ENCODE measurements around the gene NTM. TPM values are rescaled to one million over a fixed set of nuclear protein-coding genes. Genes with fewer than 3 reads are reported as not detected.
"Not testable (repeated sequence)": the region's sequence is repeated elsewhere in the genome, so short reads cannot be mapped to it uniquely, and the experiment has no call there.

The NTM gene
- total RNA-seq, 2 donors from 2014 or later, result 0.26 to 3.6 TPM

- no peak for TF ChIP-seq POLR2A (IDR thresholded peaks at IDR 0.05)
- no peak for TF ChIP-seq CTCF (IDR thresholded peaks at IDR 0.05)
- no peaks in the 10 kb centered on the region for H3K27me3 ChIP-seq
- H3K4me3 ChIP-seq, result no peak overlapping the region
- no peaks in the 10 kb centered on the region for H3K9me3 ChIP-seq
- H3K4me1 ChIP-seq, result no peaks in the 10 kb centered on the region
- no peaks in the 10 kb centered on the region for H3K36me3 ChIP-seq (replicated peaks in 1 of 2; ENCODE audit: insufficient read depth in 1 of 2, low read depth in 2 of 2)
- no peak overlapping the region for H3K27ac ChIP-seq
- DNase-seq, result no peak
- intact Hi-C loops (cut with DNase I), result no loop called here
- no peak for ATAC-seq
- WGBS, 2 donors, result 82 to 84% methylated on average over 3 of the region's 3 CpGs
Measured at GRCh38 chr11:132367293-132367692, 996.9 kb downstream of the NTM start.

- H3K36me3 ChIP-seq (replicated peaks in 1 of 2; ENCODE audit: insufficient read depth in 1 of 2, low read depth in 2 of 2); H3K4me3 ChIP-seq; H3K4me1 ChIP-seq; intact Hi-C loops (cut with DNase I); H3K27me3 ChIP-seq; H3K27ac ChIP-seq; DNase-seq; ATAC-seq; H3K9me3 ChIP-seq: not testable (repeated sequence)
Measured at GRCh38 chr11:132370114-132370513, 999.7 kb downstream of the NTM start.

GRCh38 chr11:132373405-132374143, 1003.2 kb downstream of the NTM start:
- no peak overlapping the region for H3K4me3 ChIP-seq
- H3K9me3 ChIP-seq, result no peaks in the 10 kb centered on the region
- WGBS, 2 donors, result 73 to 86% methylated on average over 4 of the region's 4 CpGs
- no peaks in the 10 kb centered on the region for H3K27me3 ChIP-seq
- DNase-seq (no peak), ATAC-seq (no peak)
- H3K4me1 ChIP-seq, result no peaks in the 10 kb centered on the region
- no peak overlapping the region for H3K27ac ChIP-seq
- intact Hi-C loops (cut with DNase I), result no loop called here
- TF ChIP-seq POLR2A (IDR thresholded peaks at IDR 0.05) (no peak), CTCF (IDR thresholded peaks at IDR 0.05) (no peak)
- H3K36me3 ChIP-seq (replicated peaks in 1 of 2; ENCODE audit: insufficient read depth in 1 of 2, low read depth in 2 of 2), result no peaks in the 10 kb centered on the region

- no peak overlapping the region for H3K4me3 ChIP-seq
- no peak for DNase-seq
- H3K4me1 ChIP-seq, result no peaks in the 10 kb centered on the region
- TF ChIP-seq CTCF (IDR thresholded peaks at IDR 0.05), result no peak
- no peak for TF ChIP-seq POLR2A (IDR thresholded peaks at IDR 0.05)
- H3K9me3 ChIP-seq, result peaks cover 0 to 12% (median 0%) of the 10 kb centered on the region in 3 donors
- H3K27ac ChIP-seq, result no peak overlapping the region
- 56 to 65% methylated on average over 3 of the region's 3 CpGs for whole genome bisulfite sequencing, 2 donors
- intact Hi-C loops (cut with DNase I), result no loop called here
- H3K36me3 ChIP-seq (replicated peaks in 1 of 2; ENCODE audit: insufficient read depth in 1 of 2, low read depth in 2 of 2), result no peaks in the 10 kb centered on the region
- H3K27me3 ChIP-seq, result no peaks in the 10 kb centered on the region
- no peak for ATAC-seq
Measured at GRCh38 chr11:132379540-132379939, 1009.1 kb downstream of the NTM start.

Small RNA genes lying within 50 kb of the gene (small RNA-seq; reads per million reads assigned to genes)
- gene RNU6ATAC12P, result not detected
